HUES48 (cell line): Measurements from ENCODE around the gene HSPG2.

Experiments used
- H3K27ac ChIP-seq: one replicate; pipeline ENCODE4 v1.7.0; 2013; ENCODE audit warnings: low read depth, low read length, inconsistent platforms
- H3K27me3 ChIP-seq: 2 replicates; pipeline ENCODE4 v1.6.1; 2013; ENCODE audit warnings: mild to moderate bottlenecking, low read length; ENCODE audit not compliant: control insufficient read depth, insufficient read depth
- H3K36me3 ChIP-seq: 2 replicates; pipeline ENCODE4 v1.6.1; 2013; ENCODE audit warnings: low read length; ENCODE audit not compliant: control insufficient read depth, insufficient read depth
- H3K4me1 ChIP-seq: 2 replicates; pipeline ENCODE4 v1.6.1; 2013; ENCODE audit warnings: mild to moderate bottlenecking, low read length; ENCODE audit not compliant: control insufficient read depth, insufficient read depth
- H3K4me3 ChIP-seq: 2 replicates; pipeline ENCODE4 v1.5.1; 2013; ENCODE audit warnings: mild to moderate bottlenecking, low read depth, low read length
- H3K9ac ChIP-seq: 2 replicates; pipeline ENCODE4 v1.6.1; 2013; ENCODE audit warnings: mild to moderate bottlenecking, low read depth, low read length, moderate library complexity
- H3K9me3 ChIP-seq: 2 replicates; pipeline ENCODE4 v1.6.1; 2013; ENCODE audit warnings: low read length; ENCODE audit not compliant: control insufficient read depth, insufficient read depth

HSPG2 gene

GRCh38 chr1:21902026-21903012 lies 34.8 kb downstream of the HSPG2 start:
- H3K27me3 ChIP-seq = no peaks in the 10 kb centered on the region
- H3K27ac ChIP-seq = no peak overlapping the region
- no peak overlapping the region for H3K4me3 ChIP-seq
- H3K9me3 ChIP-seq = no peaks in the 10 kb centered on the region
- H3K4me1 ChIP-seq = no peaks in the 10 kb centered on the region
- H3K36me3 ChIP-seq = no peaks in the 10 kb centered on the region
- no peak overlapping the region for H3K9ac ChIP-seq

- no peaks in the 10 kb centered on the region for H3K9me3 ChIP-seq
- H3K27ac ChIP-seq = no peak overlapping the region
- H3K27me3 ChIP-seq = no peaks in the 10 kb centered on the region
- no peak overlapping the region for H3K9ac ChIP-seq
- no peaks in the 10 kb centered on the region for H3K36me3 ChIP-seq
- 0 out of 2 replicates have a peak, but pooled peaks cover 6% of the 10 kb centered on the region for H3K4me1 ChIP-seq
- H3K4me3 ChIP-seq = no peak overlapping the region
Measured at GRCh38 chr1:21901473-21901847, 35.6 kb downstream of the HSPG2 start.

GRCh38 chr1:21900766-21901472 lies 36.2 kb downstream of the HSPG2 start:
- Histone ChIP-seq H3K27me3 (no peaks in the 10 kb centered on the region), H3K9me3 (no peaks in the 10 kb centered on the region), H3K27ac (no peak overlapping the region), H3K4me1 (0 out of 2 replicates have a peak, but pooled peaks cover 6% of the 10 kb centered on the region), H3K9ac (no peak overlapping the region), H3K4me3 (no peak overlapping the region), H3K36me3 (peaks cover 1% of the 10 kb centered on the region; the same call in 1 of the 2 replicates)

GRCh38 chr1:21899987-21900386 lies 37.1 kb downstream of the HSPG2 start:
- Histone ChIP-seq H3K9ac (no peak overlapping the region), H3K36me3 (peaks cover 11% of the 10 kb centered on the region), H3K9me3 (no peaks in the 10 kb centered on the region), H3K27me3 (no peaks in the 10 kb centered on the region), H3K4me3 (no peak overlapping the region), H3K4me1 (0 out of 2 replicates have a peak, but pooled peaks cover 6% of the 10 kb centered on the region), H3K27ac (no peak overlapping the region)

- H3K4me1 ChIP-seq = 0 out of 2 replicates have a peak, but pooled peaks cover 6% of the 10 kb centered on the region
- peaks cover 16% of the 10 kb centered on the region for H3K36me3 ChIP-seq
- no peaks in the 10 kb centered on the region for H3K27me3 ChIP-seq
- no peak overlapping the region for H3K9ac ChIP-seq
- no peak overlapping the region for H3K27ac ChIP-seq
- H3K4me3 ChIP-seq = no peak overlapping the region
- no peaks in the 10 kb centered on the region for H3K9me3 ChIP-seq
Measured at GRCh38 chr1:21899267-21899810, 37.8 kb downstream of the HSPG2 start.

GRCh38 chr1:21898326-21899200 lies 38.5 kb downstream of the HSPG2 start:
- Histone ChIP-seq H3K27me3 (no peaks in the 10 kb centered on the region), H3K27ac (no peak overlapping the region), H3K9ac (no peak overlapping the region), H3K36me3 (peaks cover 16% of the 10 kb centered on the region), H3K4me1 (0 out of 2 replicates have a peak, but pooled peaks cover 6% of the 10 kb centered on the region), H3K9me3 (no peaks in the 10 kb centered on the region), H3K4me3 (no peak overlapping the region)

- no peak overlapping the region for H3K27ac ChIP-seq
- H3K9me3 ChIP-seq = no peaks in the 10 kb centered on the region
- no peak overlapping the region for H3K4me3 ChIP-seq
- peaks cover 16% of the 10 kb centered on the region for H3K36me3 ChIP-seq
- H3K4me1 ChIP-seq = 0 out of 2 replicates have a peak, but pooled peaks cover 6% of the 10 kb centered on the region
- H3K9ac ChIP-seq = no peak overlapping the region
- H3K27me3 ChIP-seq = no peaks in the 10 kb centered on the region
Measured at GRCh38 chr1:21897844-21898243, 39.3 kb downstream of the HSPG2 start.

- H3K9me3 ChIP-seq = no peaks in the 10 kb centered on the region
- H3K27ac ChIP-seq = no peak overlapping the region
- H3K9ac ChIP-seq = no peak overlapping the region
- peaks cover 16% of the 10 kb centered on the region for H3K36me3 ChIP-seq
- no peak overlapping the region for H3K4me3 ChIP-seq
- H3K27me3 ChIP-seq = no peaks in the 10 kb centered on the region
- 0 out of 2 replicates have a peak, but pooled peaks cover 6% of the 10 kb centered on the region for H3K4me1 ChIP-seq
Measured at GRCh38 chr1:21896652-21897532, 40.2 kb downstream of the HSPG2 start.

GRCh38 chr1:21896026-21896425 lies 41.1 kb downstream of the HSPG2 start:
- Histone ChIP-seq H3K27ac (no peak overlapping the region), H3K9me3 (no peaks in the 10 kb centered on the region), H3K27me3 (no peaks in the 10 kb centered on the region), H3K4me1 (0 out of 2 replicates have a peak, but pooled peaks cover 6% of the 10 kb centered on the region), H3K4me3 (no peak overlapping the region), H3K36me3 (peaks cover 16% of the 10 kb centered on the region), H3K9ac (no peak overlapping the region)
